B cell (primary cell): Measurements from ENCODE around the gene MDC1.

Experiments used
- EZH2 ChIP-seq: IDR thresholded peaks from 2 replicates; pipeline ENCODE4 v1.6.1; 2012; ENCODE audit warnings: borderline replicate concordance, low read depth, mild to moderate bottlenecking, moderate library complexity, low read length; ENCODE audit not compliant: insufficient read depth, poor library complexity, severe bottlenecking
- TF ChIP-seq, protein P1 (sequence below): fragments of 200-600 bp; IDR thresholded peaks from one replicate; pipeline ENCODE4 v1.8.0; 2022; ENCODE audit warnings: antibody characterized with exemption, mild to moderate bottlenecking

- TF ChIP-seq, protein P1, sequence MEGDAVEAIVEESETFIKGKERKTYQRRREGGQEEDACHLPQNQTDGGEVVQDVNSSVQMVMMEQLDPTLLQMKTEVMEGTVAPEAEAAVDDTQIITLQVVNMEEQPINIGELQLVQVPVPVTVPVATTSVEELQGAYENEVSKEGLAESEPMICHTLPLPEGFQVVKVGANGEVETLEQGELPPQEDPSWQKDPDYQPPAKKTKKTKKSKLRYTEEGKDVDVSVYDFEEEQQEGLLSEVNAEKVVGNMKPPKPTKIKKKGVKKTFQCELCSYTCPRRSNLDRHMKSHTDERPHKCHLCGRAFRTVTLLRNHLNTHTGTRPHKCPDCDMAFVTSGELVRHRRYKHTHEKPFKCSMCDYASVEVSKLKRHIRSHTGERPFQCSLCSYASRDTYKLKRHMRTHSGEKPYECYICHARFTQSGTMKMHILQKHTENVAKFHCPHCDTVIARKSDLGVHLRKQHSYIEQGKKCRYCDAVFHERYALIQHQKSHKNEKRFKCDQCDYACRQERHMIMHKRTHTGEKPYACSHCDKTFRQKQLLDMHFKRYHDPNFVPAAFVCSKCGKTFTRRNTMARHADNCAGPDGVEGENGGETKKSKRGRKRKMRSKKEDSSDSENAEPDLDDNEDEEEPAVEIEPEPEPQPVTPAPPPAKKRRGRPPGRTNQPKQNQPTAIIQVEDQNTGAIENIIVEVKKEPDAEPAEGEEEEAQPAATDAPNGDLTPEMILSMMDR, result no peak
- no peak for TF ChIP-seq EZH2
Measured at GRCh38 chr6:30676660-30677285, 40.3 kb downstream of the MDC1 start.
